ENCODE results near the gene PPFIA1.
"Not testable (repeated sequence)": the region's sequence is repeated elsewhere in the genome, so short reads cannot be mapped to it uniquely, and the experiment has no call there.

PPFIA1 gene

DNA sequence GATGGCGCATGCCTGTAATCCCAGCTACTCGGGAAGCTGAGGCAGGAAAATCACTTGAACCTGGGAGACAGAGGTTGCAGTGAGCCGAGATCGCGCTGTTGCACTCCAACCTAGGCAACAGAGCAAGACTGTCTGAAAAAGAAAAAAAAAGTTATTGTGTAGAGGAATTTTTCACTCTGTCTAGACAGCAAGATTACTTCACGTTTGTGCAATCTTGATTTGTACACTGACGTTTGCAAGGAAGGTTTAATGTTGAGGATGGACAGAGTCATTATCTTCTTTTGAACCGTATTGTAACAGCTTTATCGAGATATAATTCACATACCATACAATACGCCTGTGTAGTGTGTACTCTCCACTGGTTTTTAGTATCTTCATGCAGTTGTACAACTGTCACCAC is 131.5 kb downstream of the PPFIA1 start:
- H3K4me3 ChIP-seq (ENCODE audit: control insufficient read depth, low read depth, low read length), result no peak overlapping the region
- no peak for DNase-seq (ENCODE audit: low read depth)
- TF ChIP-seq, protein P1, sequence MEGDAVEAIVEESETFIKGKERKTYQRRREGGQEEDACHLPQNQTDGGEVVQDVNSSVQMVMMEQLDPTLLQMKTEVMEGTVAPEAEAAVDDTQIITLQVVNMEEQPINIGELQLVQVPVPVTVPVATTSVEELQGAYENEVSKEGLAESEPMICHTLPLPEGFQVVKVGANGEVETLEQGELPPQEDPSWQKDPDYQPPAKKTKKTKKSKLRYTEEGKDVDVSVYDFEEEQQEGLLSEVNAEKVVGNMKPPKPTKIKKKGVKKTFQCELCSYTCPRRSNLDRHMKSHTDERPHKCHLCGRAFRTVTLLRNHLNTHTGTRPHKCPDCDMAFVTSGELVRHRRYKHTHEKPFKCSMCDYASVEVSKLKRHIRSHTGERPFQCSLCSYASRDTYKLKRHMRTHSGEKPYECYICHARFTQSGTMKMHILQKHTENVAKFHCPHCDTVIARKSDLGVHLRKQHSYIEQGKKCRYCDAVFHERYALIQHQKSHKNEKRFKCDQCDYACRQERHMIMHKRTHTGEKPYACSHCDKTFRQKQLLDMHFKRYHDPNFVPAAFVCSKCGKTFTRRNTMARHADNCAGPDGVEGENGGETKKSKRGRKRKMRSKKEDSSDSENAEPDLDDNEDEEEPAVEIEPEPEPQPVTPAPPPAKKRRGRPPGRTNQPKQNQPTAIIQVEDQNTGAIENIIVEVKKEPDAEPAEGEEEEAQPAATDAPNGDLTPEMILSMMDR (conservative IDR thresholded peaks at IDR 0.05; ENCODE audit: control insufficient read depth, insufficient read depth, low read depth, low read length), result no peak

DNA sequence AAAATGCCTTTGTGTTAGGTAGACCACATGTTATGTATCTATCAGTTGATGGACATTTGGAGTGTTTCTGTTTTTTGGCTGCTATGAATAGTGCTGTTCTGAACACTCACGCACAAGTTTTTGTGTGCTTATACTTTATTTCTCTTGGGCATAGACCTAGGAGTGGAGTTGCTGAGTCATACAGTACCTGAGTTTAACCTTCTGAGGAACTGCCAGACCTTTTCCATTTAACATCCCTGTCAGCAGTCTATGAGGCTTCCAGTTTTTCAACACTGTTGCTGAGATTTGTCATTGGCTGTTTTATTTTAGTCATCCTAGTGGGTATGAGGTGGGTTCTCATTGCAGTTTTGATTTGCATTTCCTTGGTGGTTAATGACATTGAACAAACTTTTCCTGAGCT is 132.2 kb downstream of the PPFIA1 start:
- TF ChIP-seq, protein P1 (conservative IDR thresholded peaks at IDR 0.05; ENCODE audit: control insufficient read depth, insufficient read depth, low read depth, low read length), result no peak
- DNase-seq (ENCODE audit: low read depth), result no peak
- H3K4me3 ChIP-seq (ENCODE audit: control insufficient read depth, low read depth, low read length), result no peak overlapping the region

DNA sequence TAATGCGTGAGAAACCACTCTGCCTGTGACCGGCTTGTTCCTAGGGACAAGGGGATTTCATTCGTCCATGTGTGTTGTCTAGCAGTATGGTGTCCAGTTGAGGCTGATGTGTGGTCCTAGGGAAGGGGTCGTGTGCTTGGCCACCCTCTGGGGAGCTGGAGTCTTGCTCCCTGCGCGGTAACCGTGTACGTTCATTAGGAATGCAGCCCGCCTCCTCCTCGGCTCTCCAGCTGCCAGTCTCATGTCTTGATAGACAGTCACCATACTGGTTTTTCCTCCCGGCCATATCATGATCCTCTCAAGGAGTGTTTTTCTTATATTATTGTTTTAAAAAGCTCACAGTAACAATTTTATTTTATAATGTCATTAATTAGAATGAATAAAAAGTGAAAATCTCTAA is 133.8 kb downstream of the PPFIA1 start:
- no peak for DNase-seq (ENCODE audit: low read depth)
- TF ChIP-seq, protein P1 (conservative IDR thresholded peaks at IDR 0.05; ENCODE audit: control insufficient read depth, insufficient read depth, low read depth, low read length), result no peak
- no peak overlapping the region for H3K4me3 ChIP-seq (ENCODE audit: control insufficient read depth, low read depth, low read length)

DNA sequence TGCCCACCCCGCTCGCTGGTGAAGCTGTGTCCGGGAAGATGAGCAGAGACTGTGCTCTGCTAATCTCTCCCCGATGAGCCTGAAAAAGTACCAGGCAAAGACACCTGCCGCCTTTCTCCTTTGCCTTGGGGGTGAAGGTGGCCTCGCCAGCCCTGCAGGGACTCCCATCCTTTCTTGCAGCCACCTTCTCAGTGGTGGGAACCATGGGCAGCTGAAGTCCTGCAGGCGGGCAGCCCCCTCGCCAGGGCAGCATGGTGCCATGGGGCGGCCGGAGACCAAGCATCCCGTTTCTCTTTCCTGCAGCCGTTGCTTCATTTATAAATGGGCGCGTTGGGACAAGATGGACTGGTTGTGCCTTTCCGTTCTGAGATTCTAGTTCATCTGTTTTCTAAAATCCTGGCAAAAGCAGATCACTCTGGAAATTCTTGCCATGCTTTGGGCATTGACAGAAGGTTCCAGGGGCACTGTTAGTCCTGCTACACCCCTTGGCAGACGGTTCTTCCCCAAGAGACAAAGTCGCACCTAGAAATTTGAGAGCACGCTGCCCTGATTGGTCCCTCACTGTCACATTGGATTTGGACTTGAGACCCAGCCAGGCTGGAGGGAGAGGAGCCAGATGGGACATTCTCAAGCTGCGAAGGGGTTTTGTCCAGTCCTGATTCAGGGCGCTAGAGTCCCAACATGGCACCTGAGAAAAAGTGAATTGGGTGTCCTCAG is 135.3 kb downstream of the PPFIA1 start:
- TF ChIP-seq, protein P1 (conservative IDR thresholded peaks at IDR 0.05; ENCODE audit: control insufficient read depth, insufficient read depth, low read depth, low read length), result no peak
- no peak for DNase-seq (ENCODE audit: low read depth)
- no peak overlapping the region for H3K4me3 ChIP-seq (ENCODE audit: control insufficient read depth, low read depth, low read length)

DNA sequence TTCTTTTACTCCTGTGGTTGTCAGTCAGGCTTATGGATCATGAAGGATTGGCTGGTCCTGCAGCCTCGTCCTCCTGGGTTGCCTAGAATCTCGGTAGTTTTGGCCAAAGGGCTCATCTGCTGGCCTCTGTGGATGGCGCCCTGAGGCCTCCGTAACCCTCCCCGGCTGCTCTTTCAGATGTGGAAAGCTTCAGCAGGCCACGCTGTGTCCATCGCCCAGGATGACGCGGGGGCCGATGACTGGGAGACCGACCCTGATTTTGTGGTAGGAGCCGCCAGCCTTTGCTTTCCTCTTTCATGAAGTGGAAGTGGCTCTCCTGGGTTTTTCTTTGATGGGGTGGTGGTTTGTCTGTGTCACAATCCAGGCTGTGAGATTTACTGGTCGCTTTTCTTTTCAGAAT is 136.6 kb downstream of the PPFIA1 start:
- TF ChIP-seq, protein P1 (conservative IDR thresholded peaks at IDR 0.05; ENCODE audit: control insufficient read depth, insufficient read depth, low read depth, low read length), result no peak
- H3K4me3 ChIP-seq (ENCODE audit: control insufficient read depth, low read depth, low read length), result no peak overlapping the region
- DNase-seq (ENCODE audit: low read depth), result no peak

DNA sequence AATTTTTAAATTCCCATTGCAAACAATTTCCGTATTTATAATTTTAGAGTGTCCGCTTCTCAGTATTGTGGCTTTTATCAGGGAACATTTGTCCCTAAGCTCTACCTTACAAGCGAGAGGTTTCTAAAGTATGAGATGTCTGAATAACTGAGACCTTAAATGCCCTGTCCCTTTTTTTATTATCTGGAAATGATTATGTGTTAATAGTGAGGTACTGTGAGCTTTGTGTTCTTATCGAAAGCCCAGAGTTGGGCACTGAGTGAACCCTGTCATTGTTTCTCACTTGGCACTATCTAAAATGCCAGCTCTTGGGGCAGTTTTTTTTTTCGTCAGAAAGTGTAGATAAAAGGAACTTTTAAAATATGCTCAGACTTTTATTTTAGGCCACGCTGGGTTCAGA is 137.3 kb downstream of the PPFIA1 start:
- no peak for DNase-seq (ENCODE audit: low read depth)
- H3K4me3 ChIP-seq (ENCODE audit: control insufficient read depth, low read depth, low read length), result no peak overlapping the region
- TF ChIP-seq, protein P1 (conservative IDR thresholded peaks at IDR 0.05; ENCODE audit: control insufficient read depth, insufficient read depth, low read depth, low read length), result no peak

DNA sequence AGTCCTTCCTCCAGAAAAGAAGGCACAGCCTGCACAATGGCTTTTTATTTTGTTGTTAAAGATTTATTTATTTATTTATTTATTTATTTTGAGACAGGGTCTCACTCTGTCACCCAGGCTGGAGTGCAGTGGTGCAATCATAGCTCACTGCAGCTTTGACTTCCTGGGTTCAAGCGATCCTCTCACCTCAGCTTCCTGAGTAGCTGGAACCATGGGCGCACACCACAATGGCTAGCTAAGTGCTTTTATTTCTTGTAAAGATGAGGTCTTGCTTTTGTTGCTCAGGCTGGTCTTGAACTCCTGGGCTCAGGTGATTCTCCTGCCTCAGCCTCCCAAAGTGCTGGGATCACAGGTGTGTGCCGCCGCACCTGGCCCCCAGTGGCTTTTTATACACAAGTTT is 137.8 kb downstream of the PPFIA1 start:
- not testable (repeated sequence) for H3K4me3 ChIP-seq (ENCODE audit: control insufficient read depth, low read depth, low read length); DNase-seq (ENCODE audit: low read depth)
